GM18858 (cell line): ENCODE data around the gene SLC8A1.

Source experiments
- ATAC-seq: cut with Tn5 transposase; IDR thresholded peaks from one replicate; pipeline ENCODE4 v1.9.1; 2021; ENCODE audit not compliant: unreplicated experiment

Gene SLC8A1

GRCh38 chr2:40451918-40452605 is at the start of gene SLC8A1:
SLC8A1 (minus strand) TSS chr2:40452090.
- ATAC-seq, result no peak

GRCh38 chr2:40499437-40499836 is 47.5 kb upstream of the SLC8A1 start:
- ATAC-seq, result no peak

GRCh38 chr2:40497251-40497859 is 45.5 kb upstream of the SLC8A1 start:
- ATAC-seq, result no peak

GRCh38 chr2:40489678-40489960 is 37.7 kb upstream of the SLC8A1 start:
- ATAC-seq, result no peak

GRCh38 chr2:40488927-40489677 is 37.2 kb upstream of the SLC8A1 start:
- no peak for ATAC-seq

- no peak for ATAC-seq
Measured at GRCh38 chr2:40488101-40488601, 36.3 kb upstream of the SLC8A1 start.

GRCh38 chr2:40487602-40488001 is 35.7 kb upstream of the SLC8A1 start:
- ATAC-seq, result no peak

GRCh38 chr2:40485854-40486253 is 34.0 kb upstream of the SLC8A1 start:
- ATAC-seq, result no peak

- no peak for ATAC-seq
Measured at GRCh38 chr2:40485318-40485717, 33.4 kb upstream of the SLC8A1 start.

- ATAC-seq, result no peak
Measured at GRCh38 chr2:40483549-40484243, 31.8 kb upstream of the SLC8A1 start.

- ATAC-seq, result no peak
Measured at GRCh38 chr2:40480596-40480995, 28.7 kb upstream of the SLC8A1 start.

- no peak for ATAC-seq
Measured at GRCh38 chr2:40480073-40480472, 28.2 kb upstream of the SLC8A1 start.

- no peak for ATAC-seq
Measured at GRCh38 chr2:40477361-40477760, 25.5 kb upstream of the SLC8A1 start.

- no peak for ATAC-seq
Measured at GRCh38 chr2:40476436-40476835, 24.5 kb upstream of the SLC8A1 start.

- ATAC-seq, result no peak
Measured at GRCh38 chr2:40474306-40474705, 22.4 kb upstream of the SLC8A1 start.

GRCh38 chr2:40471866-40472265 is 20.0 kb upstream of the SLC8A1 start:
- no peak for ATAC-seq

- ATAC-seq, result no peak
Measured at GRCh38 chr2:40470822-40471813, 19.2 kb upstream of the SLC8A1 start.

- ATAC-seq, result no peak
Measured at GRCh38 chr2:40466935-40467572, 15.2 kb upstream of the SLC8A1 start.

- no peak for ATAC-seq
Measured at GRCh38 chr2:40466332-40466906, 14.5 kb upstream of the SLC8A1 start.

GRCh38 chr2:40463112-40463511 is 11.2 kb upstream of the SLC8A1 start:
- ATAC-seq, result no peak
